GM23338 (cell line): Measurements from ENCODE around the gene NSMCE1. TPM values are rescaled to one million over a fixed set of nuclear protein-coding genes. Genes with fewer than 3 reads are reported as not detected.

ENCODE experiments used
- ATAC-seq: fragments of 200-7000 bp; cut with Tn5 transposase; 3 replicates; pipeline ENCODE4 v1.9.1; 2020
- DNase-seq: peaks from one replicate; pipeline ENCODE4 v3.0.0-alpha.2; 2015; ENCODE audit warnings: low spot score
- H2AFZ ChIP-seq: fragments of 200-600 bp; sonication (generic); 2 replicates; pipeline ENCODE4 v1.8.0; 2016; ENCODE audit warnings: antibody characterized with exemption, mild to moderate bottlenecking, moderate library complexity
- H3F3A ChIP-seq: fragments of 200-600 bp; sonication (generic); replicated peaks from 2 replicates; pipeline ENCODE4 v1.8.0; 2017; ENCODE audit warnings: antibody characterized with exemption, mixed run types, low read depth
- H3K27ac ChIP-seq: fragments of 200-600 bp; sonication (generic); 2 replicates; pipeline ENCODE4 v1.6.1; 2016; ENCODE audit warnings: low read depth
- H3K27me3 ChIP-seq: fragments of 200-600 bp; sonication (generic); 2 replicates; pipeline ENCODE4 v1.8.0; 2016; ENCODE audit warnings: mild to moderate bottlenecking, mixed run types, moderate library complexity; ENCODE audit not compliant: insufficient read depth
- H3K36me3 ChIP-seq: fragments of 200-600 bp; sonication (generic); 2 replicates; pipeline ENCODE4 v1.8.0; 2016; ENCODE audit warnings: mild to moderate bottlenecking; ENCODE audit not compliant: insufficient read depth
- H3K4me1 ChIP-seq: fragments of 200-600 bp; sonication (generic); 2 replicates; pipeline ENCODE4 v1.8.0; 2016; ENCODE audit warnings: mild to moderate bottlenecking, moderate library complexity; ENCODE audit not compliant: insufficient read depth
- H3K4me2 ChIP-seq: fragments of 200-600 bp; sonication (generic); 2 replicates; pipeline ENCODE4 v1.7.1; 2017; ENCODE audit warnings: mixed run types
- H3K4me3 ChIP-seq: fragments of 200-600 bp; sonication (generic); 2 replicates; pipeline ENCODE4 v1.6.1; 2016; ENCODE audit warnings: mixed run types
- H3K79me2 ChIP-seq: fragments of 200-600 bp; sonication (generic); replicated peaks from 2 replicates; pipeline ENCODE4 v1.8.0; 2017; ENCODE audit warnings: mild to moderate bottlenecking; ENCODE audit not compliant: insufficient read depth
- H3K9me2 ChIP-seq: fragments of 200-600 bp; sonication (generic); 2 replicates; pipeline ENCODE4 v1.8.0; 2017; ENCODE audit not compliant: insufficient read depth
- H4K20me1 ChIP-seq: fragments of 200-600 bp; sonication (generic); replicated peaks from 2 replicates; pipeline ENCODE4 v1.8.0; 2017; ENCODE audit warnings: mild to moderate bottlenecking; ENCODE audit not compliant: insufficient read depth
- H3K27ac Mint-ChIP-seq: 2 replicates; pipeline ENCODE4 v1.8.0; 2020; ENCODE audit warnings: inconsistent platforms, mild to moderate bottlenecking, moderate library complexity, mixed read lengths
- H3K27me3 Mint-ChIP-seq: 3 replicates; pipeline ENCODE4 v1.8.0; 2022; ENCODE audit warnings: low read depth, mild to moderate bottlenecking, moderate library complexity, mixed read lengths, inconsistent platforms; ENCODE audit not compliant: insufficient read depth, poor library complexity
- H3K36me3 Mint-ChIP-seq: 3 replicates; pipeline ENCODE4 v1.8.0; 2021; ENCODE audit warnings: low read depth, mild to moderate bottlenecking, inconsistent platforms, moderate library complexity, mixed read lengths
- H3K4me1 Mint-ChIP-seq: 3 replicates; pipeline ENCODE4 v1.8.0; 2020; ENCODE audit warnings: mild to moderate bottlenecking, inconsistent platforms, mixed read lengths
- H3K4me3 Mint-ChIP-seq: 3 replicates; pipeline ENCODE4 v1.8.0; 2021; ENCODE audit warnings: moderate library complexity, mild to moderate bottlenecking, inconsistent platforms, mixed read lengths
- H3K9me3 Mint-ChIP-seq: 3 replicates; pipeline ENCODE4 v1.8.0; 2020; ENCODE audit warnings: moderate library complexity, mild to moderate bottlenecking, inconsistent platforms, mixed read lengths
- EZH2 ChIP-seq: fragments of 200-600 bp; sonication (generic); IDR thresholded peaks from one replicate; pipeline ENCODE4 v1.8.0; 2017; ENCODE audit warnings: antibody characterized with exemption, mild to moderate bottlenecking, low read depth; ENCODE audit not compliant: unreplicated experiment
- NANOG ChIP-seq: IDR thresholded peaks from 2 replicates; pipeline ENCODE4 v1.6.1; 2016; ENCODE audit warnings: antibody characterized with exemption, borderline replicate concordance
- POLR2AphosphoS5 ChIP-seq: IDR thresholded peaks from 2 replicates; pipeline ENCODE4 v1.6.1; 2016; ENCODE audit warnings: antibody characterized with exemption, low read depth
- STAT1 ChIP-seq: IDR thresholded peaks from one replicate; pipeline ENCODE4 v1.6.1; 2016; ENCODE audit warnings: antibody characterized with exemption; ENCODE audit not compliant: unreplicated experiment
- ZNF114 ChIP-seq: fragments of 250-450 bp; sonication (Bioruptor Pico); IDR thresholded peaks from 2 replicates; pipeline ENCODE4 v1.5.0; 2020; ENCODE audit warnings: mild to moderate bottlenecking, moderate library complexity
- polyA plus RNA-seq: library from polyadenylated mRNA; unstranded; fragments of >200 nt; fragmentation: Nextera tagmentation; extraction: Ambion mirVana; gene quantifications from 2 replicates; pipeline ENCODE4 v1.2.1, GENCODE V29; 2016
- total RNA-seq: library from RNA; depleted of rRNA; stranded (reverse); fragments of >200 nt; shearing (Covaris generic); gene quantifications from 2 replicates; pipeline ENCODE4 v1.2.3, GENCODE V29; 2014
- TF ChIP-seq, protein P1 (sequence below): IDR thresholded peaks from one replicate; pipeline ENCODE4 v1.6.1; 2018; ENCODE audit warnings: antibody characterized with exemption; ENCODE audit not compliant: unreplicated experiment
- TF ChIP-seq, protein P2 (sequence below): IDR thresholded peaks from 2 replicates; pipeline ENCODE4 v1.6.1; 2016; ENCODE audit warnings: antibody characterized with exemption

Gene NSMCE1
- total and polyA plus RNA-seq, 2 experiments from 2014 or later = 30.6 to 50.8 TPM

DNA sequence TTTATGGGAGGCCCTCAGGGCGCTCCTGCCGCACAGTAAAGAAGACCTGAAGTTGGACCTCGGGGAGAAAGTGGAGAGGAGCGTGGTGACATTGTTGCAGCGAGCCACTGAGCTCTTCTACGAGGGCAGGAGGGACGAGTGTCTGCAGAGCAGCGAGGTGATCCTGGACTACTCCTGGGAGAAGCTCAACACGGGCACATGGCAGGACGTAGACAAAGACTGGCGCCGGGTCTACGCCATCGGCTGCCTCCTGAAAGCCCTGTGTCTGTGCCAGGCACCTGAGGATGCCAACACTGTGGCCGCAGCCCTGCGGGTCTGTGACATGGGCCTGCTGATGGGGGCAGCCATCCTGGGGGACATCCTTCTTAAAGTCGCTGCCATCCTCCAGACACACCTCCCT is 58.4 kb downstream of the NSMCE1 start:
- Histone ChIP-seq H4K20me1 (no peaks in the 10 kb centered on the region), H3K9me2 (no peaks in the 10 kb centered on the region), H3K27ac (no peak overlapping the region), H2AFZ (no peak overlapping the region), H3K4me3 (no peak overlapping the region), H3F3A (no peaks in the 10 kb centered on the region), H3K36me3 (no peaks in the 10 kb centered on the region), H3K79me2 (peaks cover 6% of the 10 kb centered on the region), H3K4me1 (no peaks in the 10 kb centered on the region), H3K4me2 (no peak overlapping the region), H3K27me3 (no peaks in the 10 kb centered on the region)
- peaks cover 3% of the 10 kb centered on the region for H3K27me3 Mint-ChIP-seq
- H3K27ac Mint-ChIP-seq = peak overlapping the region; percentile 36; the same call in 1 of the 2 replicates
- no peaks in the 10 kb centered on the region; the same call in 2 of the 3 replicates for H3K9me3 Mint-ChIP-seq
- TF ChIP-seq NANOG (no peak), ZNF114 (no peak), POLR2AphosphoS5 (no peak)
- TF ChIP-seq, protein P1, sequence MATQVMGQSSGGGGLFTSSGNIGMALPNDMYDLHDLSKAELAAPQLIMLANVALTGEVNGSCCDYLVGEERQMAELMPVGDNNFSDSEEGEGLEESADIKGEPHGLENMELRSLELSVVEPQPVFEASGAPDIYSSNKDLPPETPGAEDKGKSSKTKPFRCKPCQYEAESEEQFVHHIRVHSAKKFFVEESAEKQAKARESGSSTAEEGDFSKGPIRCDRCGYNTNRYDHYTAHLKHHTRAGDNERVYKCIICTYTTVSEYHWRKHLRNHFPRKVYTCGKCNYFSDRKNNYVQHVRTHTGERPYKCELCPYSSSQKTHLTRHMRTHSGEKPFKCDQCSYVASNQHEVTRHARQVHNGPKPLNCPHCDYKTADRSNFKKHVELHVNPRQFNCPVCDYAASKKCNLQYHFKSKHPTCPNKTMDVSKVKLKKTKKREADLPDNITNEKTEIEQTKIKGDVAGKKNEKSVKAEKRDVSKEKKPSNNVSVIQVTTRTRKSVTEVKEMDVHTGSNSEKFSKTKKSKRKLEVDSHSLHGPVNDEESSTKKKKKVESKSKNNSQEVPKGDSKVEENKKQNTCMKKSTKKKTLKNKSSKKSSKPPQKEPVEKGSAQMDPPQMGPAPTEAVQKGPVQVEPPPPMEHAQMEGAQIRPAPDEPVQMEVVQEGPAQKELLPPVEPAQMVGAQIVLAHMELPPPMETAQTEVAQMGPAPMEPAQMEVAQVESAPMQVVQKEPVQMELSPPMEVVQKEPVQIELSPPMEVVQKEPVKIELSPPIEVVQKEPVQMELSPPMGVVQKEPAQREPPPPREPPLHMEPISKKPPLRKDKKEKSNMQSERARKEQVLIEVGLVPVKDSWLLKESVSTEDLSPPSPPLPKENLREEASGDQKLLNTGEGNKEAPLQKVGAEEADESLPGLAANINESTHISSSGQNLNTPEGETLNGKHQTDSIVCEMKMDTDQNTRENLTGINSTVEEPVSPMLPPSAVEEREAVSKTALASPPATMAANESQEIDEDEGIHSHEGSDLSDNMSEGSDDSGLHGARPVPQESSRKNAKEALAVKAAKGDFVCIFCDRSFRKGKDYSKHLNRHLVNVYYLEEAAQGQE = no peak
- DNase-seq (no peak), ATAC-seq (no peak)
- H3K4me1 Mint-ChIP-seq = no peaks in the 10 kb centered on the region
- no peak overlapping the region for H3K4me3 Mint-ChIP-seq
- peaks cover 7% of the 10 kb centered on the region; the same call in 2 of the 3 replicates for H3K36me3 Mint-ChIP-seq

DNA sequence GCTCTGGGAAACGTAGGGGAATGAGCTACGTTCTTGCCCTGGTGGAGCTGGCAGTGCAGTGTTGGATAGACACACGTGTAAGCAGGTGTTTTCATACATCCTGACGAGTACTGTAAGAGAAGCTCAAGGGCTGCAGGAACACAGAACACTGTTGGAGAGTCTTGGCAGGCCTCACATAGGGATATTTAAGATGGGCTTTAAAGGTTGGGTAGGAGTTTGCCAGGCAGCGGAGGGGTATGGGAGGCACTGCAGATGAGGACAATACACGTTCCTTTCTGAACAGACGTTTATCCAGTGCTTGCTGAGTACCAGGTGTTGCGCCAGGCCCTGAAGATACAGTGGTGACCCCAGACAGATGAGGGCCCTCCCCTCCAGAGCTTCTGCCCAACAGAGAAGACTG is 59.0 kb downstream of the NSMCE1 start:
- no peak for ATAC-seq
- H3K27ac ChIP-seq = no peak overlapping the region
- DNase-seq = no peak
- H3K4me2 ChIP-seq = no peak overlapping the region
- peaks cover 2% of the 10 kb centered on the region; the same call in 1 of the 2 replicates for H3K4me1 ChIP-seq
- H3K27me3 ChIP-seq = no peaks in the 10 kb centered on the region
- Mint-ChIP-seq H3K36me3 (peaks cover 3% of the 10 kb centered on the region; the same call in 2 of the 3 replicates), H3K27ac (peak overlapping the region; percentile 36; the same call in 1 of the 2 replicates), H3K9me3 (no peaks in the 10 kb centered on the region; the same call in 2 of the 3 replicates), H3K4me3 (no peak overlapping the region), H3K27me3 (peaks cover 3% of the 10 kb centered on the region), H3K4me1 (no peaks in the 10 kb centered on the region; the same call in 2 of the 3 replicates)
- TF ChIP-seq, protein P1 = no peak
- TF ChIP-seq POLR2AphosphoS5 (no peak), STAT1 (no peak), EZH2 (no peak)
- TF ChIP-seq, protein P2, sequence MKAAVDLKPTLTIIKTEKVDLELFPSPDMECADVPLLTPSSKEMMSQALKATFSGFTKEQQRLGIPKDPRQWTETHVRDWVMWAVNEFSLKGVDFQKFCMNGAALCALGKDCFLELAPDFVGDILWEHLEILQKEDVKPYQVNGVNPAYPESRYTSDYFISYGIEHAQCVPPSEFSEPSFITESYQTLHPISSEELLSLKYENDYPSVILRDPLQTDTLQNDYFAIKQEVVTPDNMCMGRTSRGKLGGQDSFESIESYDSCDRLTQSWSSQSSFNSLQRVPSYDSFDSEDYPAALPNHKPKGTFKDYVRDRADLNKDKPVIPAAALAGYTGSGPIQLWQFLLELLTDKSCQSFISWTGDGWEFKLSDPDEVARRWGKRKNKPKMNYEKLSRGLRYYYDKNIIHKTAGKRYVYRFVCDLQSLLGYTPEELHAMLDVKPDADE = no peak
- no peaks in the 10 kb centered on the region for H3F3A ChIP-seq
- no peaks in the 10 kb centered on the region for H4K20me1 ChIP-seq
- H3K9me2 ChIP-seq = no peaks in the 10 kb centered on the region
- peaks cover 12% of the 10 kb centered on the region for H3K79me2 ChIP-seq
- no peak overlapping the region for H3K4me3 ChIP-seq
- no peak overlapping the region for H2AFZ ChIP-seq
- no peaks in the 10 kb centered on the region for H3K36me3 ChIP-seq
